K562 (cell line): ENCODE data around the gene ZSCAN22. TPM values are rescaled to one million over a fixed set of nuclear protein-coding genes. Genes with fewer than 3 reads are reported as not detected.

Source experiments
- BDP1 ChIP-seq: IDR thresholded peaks from 3 replicates; pipeline ENCODE4 v1.6.1; 2011; ENCODE audit not compliant: insufficient read length, insufficient read depth
- DMBX1 ChIP-seq: fragments of 250-450 bp; sonication (Bioruptor Pico); IDR thresholded peaks from 2 replicates; pipeline ENCODE4 v1.8.0; 2022; ENCODE audit warnings: inconsistent platforms, mild to moderate bottlenecking, moderate library complexity, borderline replicate concordance
- EHMT2 ChIP-seq: fragments of 450-650 bp; IDR thresholded peaks from 2 replicates; pipeline ENCODE4 v1.6.1; 2018; ENCODE audit warnings: antibody characterized with exemption
- HCFC1 ChIP-seq: IDR thresholded peaks from 2 replicates; pipeline ENCODE4 v1.6.1; 2012; ENCODE audit warnings: low read depth, low read length, improper control_type of control experiment
- MYC ChIP-seq, 2 experiments: fragments of 250-450 bp in 1 of 2; sonication (Bioruptor Pico) in 1 of 2; IDR thresholded peaks; 2 replicates each; pipeline versions ENCODE4 v1.5.1 to v1.6.1; 2012 to 2021; ENCODE audit warnings: low read depth in 2 of 2, borderline replicate concordance in 1 of 2, improper control_type of control experiment in 1 of 2, low read length in 1 of 2, mild to moderate bottlenecking in 1 of 2, moderate library complexity in 1 of 2
- NCOA6 ChIP-seq: fragments of 450-650 bp; IDR thresholded peaks from 2 replicates; pipeline ENCODE4 v1.6.1; 2017; ENCODE audit warnings: mild to moderate bottlenecking
- NFYB ChIP-seq: IDR thresholded peaks from 2 replicates; pipeline ENCODE4 v1.6.1; 2011; ENCODE audit warnings: mild to moderate bottlenecking, moderate library complexity; ENCODE audit not compliant: insufficient read length; ENCODE audit errors: extremely low read depth
- NR1H2 ChIP-seq: sonication (generic); formaldehyde crosslinking; IDR thresholded peaks from 2 replicates; pipeline ENCODE4 v1.4.0; 2020; ENCODE audit warnings: mild to moderate bottlenecking, missing genetic modification reagents
- PHB2 ChIP-seq: fragments of 450-650 bp; IDR thresholded peaks from 2 replicates; pipeline ENCODE4 v1.6.1; 2017; ENCODE audit warnings: low read depth
- POLR2A ChIP-seq: fragments of 450-650 bp; conservative IDR thresholded peaks from 2 replicates; pipeline ENCODE4 v1.6.1; 2016
- POLR2G ChIP-seq: fragments of 200-400 bp; formaldehyde crosslinking; IDR thresholded peaks from 2 replicates; pipeline ENCODE4 v1.6.1; 2017; ENCODE audit warnings: low read depth, mild to moderate bottlenecking, antibody characterized with exemption, low read length, moderate library complexity
- PPARD ChIP-seq: fragments of 250-450 bp; sonication (Bioruptor Pico); IDR thresholded peaks from 2 replicates; pipeline ENCODE4 v1.8.0; 2022; ENCODE audit warnings: inconsistent platforms, mild to moderate bottlenecking, moderate library complexity
- RBM14 ChIP-seq: fragments of 200-400 bp; formaldehyde crosslinking; IDR thresholded peaks from 2 replicates; pipeline ENCODE4 v1.6.1; 2018; ENCODE audit warnings: low read depth, mild to moderate bottlenecking, low read length, moderate library complexity, borderline replicate concordance; ENCODE audit not compliant: insufficient read depth
- RBM34 ChIP-seq: fragments of 200-400 bp; formaldehyde crosslinking; IDR thresholded peaks from 2 replicates; pipeline ENCODE4 v1.6.1; 2018; ENCODE audit warnings: low read length, borderline replicate concordance; ENCODE audit not compliant: insufficient read depth
- RNF219 ChIP-seq: fragments of 250-450 bp; sonication (Bioruptor Pico); IDR thresholded peaks from 2 replicates; pipeline ENCODE4 v1.5.0; 2022; ENCODE audit warnings: mild to moderate bottlenecking
- SAFB ChIP-seq: fragments of 200-400 bp; formaldehyde crosslinking; IDR thresholded peaks from 2 replicates; pipeline ENCODE4 v1.6.1; 2017; ENCODE audit warnings: low read depth, low read length, borderline replicate concordance
- SIX5 ChIP-seq, 2 experiments: IDR thresholded peaks; 2 replicates each; pipeline ENCODE4 v1.6.1; 2011; ENCODE audit warnings: low read length in 2 of 2, borderline replicate concordance in 1 of 2, low read depth in 1 of 2, mild to moderate bottlenecking in 1 of 2, moderate library complexity in 1 of 2; ENCODE audit not compliant: insufficient read depth in 1 of 2
- TGIF2 ChIP-seq: sonication (generic); formaldehyde crosslinking; IDR thresholded peaks from 2 replicates; pipeline ENCODE4 v1.8.1; 2022; ENCODE audit warnings: mild to moderate bottlenecking, missing genetic modification reagents, moderate library complexity
- ZNF347 ChIP-seq: fragments of 450-650 bp; formaldehyde crosslinking; IDR thresholded peaks from 2 replicates; pipeline ENCODE4 v1.4.0; 2020; ENCODE audit warnings: low read depth, mild to moderate bottlenecking, moderate library complexity
- ZSCAN32 ChIP-seq: fragments of 450-650 bp; formaldehyde crosslinking; IDR thresholded peaks from 2 replicates; pipeline ENCODE4 v1.4.0; 2020; ENCODE audit warnings: mild to moderate bottlenecking, moderate library complexity
- polyA plus RNA-seq, 8 experiments: library from polyadenylated mRNA; depleted of rRNA in 4 of 8; stranded (reverse) in 5 of 8; unstranded in 3 of 8; fragments of >200 nt; fragmentation: Nextera tagmentation in 2 of 8; fragmentation: Illumina TruSeq in 1 of 8; extraction: Ambion mirVana in 2 of 8; extraction: Trizol in 1 of 8; gene quantifications; 2 replicates each; pipeline versions ENCODE4 v1.2.1 to v1.2.3, GENCODE V29; 2011 to 2014; ENCODE audit warnings: inconsistent platforms in 1 of 8, missing spikeins in 1 of 8
- total RNA-seq, 7 experiments: library from RNA; depleted of rRNA in 6 of 7; stranded (reverse); fragments of >200 nt in 6 of 7; fragmentation: Illumina TruSeq in 2 of 7; extraction: Trizol in 2 of 7; gene quantifications; 2 replicates each; pipeline versions ENCODE4 v1.2.1 to v1.2.3, GENCODE V29; 2011 to 2021; ENCODE audit warnings: low replicate concordance in 1 of 7
- TF ChIP-seq, protein P1 (sequence below): sonication (generic); formaldehyde crosslinking; IDR thresholded peaks from 2 replicates; pipeline ENCODE4 v1.9.0; 2022; ENCODE audit warnings: mild to moderate bottlenecking, missing genetic modification reagents
- TF ChIP-seq, protein P2 (sequence below), 2 experiments: IDR thresholded peaks; 2 replicates each; pipeline ENCODE4 v1.6.1; 2012; ENCODE audit warnings: improper control_type of control experiment in 2 of 2, low read depth in 2 of 2, low read length in 2 of 2, borderline replicate concordance in 1 of 2

Gene ZSCAN22
- total and polyA plus RNA-seq, 9 of the 15 experiments (the other 6 are each of a cell fraction or from before 2014, with no cell fraction given) = 0.98 to 5.3 (median 3.0) TPM

- TF ChIP-seq SIX5 (IDR thresholded peaks at IDR 0.05; ENCODE audit: borderline replicate concordance in 1 of 2, insufficient read depth in 1 of 2, low read depth in 1 of 2, low read length in 2 of 2) = peak; percentile 30 to 32; a peak in 2 of 4 replicates
- TF ChIP-seq MYC (IDR thresholded peaks at IDR 0.05; ENCODE audit: low read depth, low read length) = peak; percentile 92
- peak; percentile 90; the same call in 1 of the 2 replicates for TF ChIP-seq MYC (CRISPR knock-in tag; IDR thresholded peaks at IDR 0.05; ENCODE audit: borderline replicate concordance, low read depth)
- TF ChIP-seq NR1H2 (CRISPR knock-in tag) = 0 out of 2 replicates have a peak, but pooled peaks have one; percentile 50
- peak; percentile 84 for TF ChIP-seq HCFC1
- TF ChIP-seq ZNF347 = no peak
- TF ChIP-seq PPARD (CRISPR knock-in tag) = no peak
- no peak for TF ChIP-seq EHMT2
- peak; percentile 18; the same call in 1 of the 2 replicates for TF ChIP-seq DMBX1 (CRISPR knock-in tag)
- TF ChIP-seq BDP1 = no peak
- TF ChIP-seq POLR2A = peak; percentile 97
- TF ChIP-seq NCOA6 = no peak
- TF ChIP-seq RBM14 = 0 out of 2 replicates have a peak, but pooled peaks have one; percentile 90
- no peak for TF ChIP-seq TGIF2 (CRISPR knock-in tag)
- TF ChIP-seq ZSCAN32 (CRISPR knock-in tag) = no peak
- TF ChIP-seq RBM34 = no peak
- TF ChIP-seq, protein P1, sequence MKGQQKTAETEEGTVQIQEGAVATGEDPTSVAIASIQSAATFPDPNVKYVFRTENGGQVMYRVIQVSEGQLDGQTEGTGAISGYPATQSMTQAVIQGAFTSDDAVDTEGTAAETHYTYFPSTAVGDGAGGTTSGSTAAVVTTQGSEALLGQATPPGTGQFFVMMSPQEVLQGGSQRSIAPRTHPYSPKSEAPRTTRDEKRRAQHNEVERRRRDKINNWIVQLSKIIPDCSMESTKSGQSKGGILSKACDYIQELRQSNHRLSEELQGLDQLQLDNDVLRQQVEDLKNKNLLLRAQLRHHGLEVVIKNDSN (CRISPR knock-in tag) = peak; percentile 77
- peak; percentile 96 for TF ChIP-seq POLR2G
- no peak for TF ChIP-seq RNF219
- TF ChIP-seq, protein P2, sequence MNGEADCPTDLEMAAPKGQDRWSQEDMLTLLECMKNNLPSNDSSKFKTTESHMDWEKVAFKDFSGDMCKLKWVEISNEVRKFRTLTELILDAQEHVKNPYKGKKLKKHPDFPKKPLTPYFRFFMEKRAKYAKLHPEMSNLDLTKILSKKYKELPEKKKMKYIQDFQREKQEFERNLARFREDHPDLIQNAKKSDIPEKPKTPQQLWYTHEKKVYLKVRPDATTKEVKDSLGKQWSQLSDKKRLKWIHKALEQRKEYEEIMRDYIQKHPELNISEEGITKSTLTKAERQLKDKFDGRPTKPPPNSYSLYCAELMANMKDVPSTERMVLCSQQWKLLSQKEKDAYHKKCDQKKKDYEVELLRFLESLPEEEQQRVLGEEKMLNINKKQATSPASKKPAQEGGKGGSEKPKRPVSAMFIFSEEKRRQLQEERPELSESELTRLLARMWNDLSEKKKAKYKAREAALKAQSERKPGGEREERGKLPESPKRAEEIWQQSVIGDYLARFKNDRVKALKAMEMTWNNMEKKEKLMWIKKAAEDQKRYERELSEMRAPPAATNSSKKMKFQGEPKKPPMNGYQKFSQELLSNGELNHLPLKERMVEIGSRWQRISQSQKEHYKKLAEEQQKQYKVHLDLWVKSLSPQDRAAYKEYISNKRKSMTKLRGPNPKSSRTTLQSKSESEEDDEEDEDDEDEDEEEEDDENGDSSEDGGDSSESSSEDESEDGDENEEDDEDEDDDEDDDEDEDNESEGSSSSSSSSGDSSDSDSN (IDR thresholded peaks at IDR 0.05; ENCODE audit: borderline replicate concordance in 1 of 2, low read depth in 2 of 2, low read length in 2 of 2) = no peak
- TF ChIP-seq SAFB = 0 out of 2 replicates have a peak, but pooled peaks have one; percentile 13
- TF ChIP-seq PHB2 = no peak
- peak; percentile 42 for TF ChIP-seq NFYB
These were observed 60.0 kb downstream of the ZSCAN22 start, which contains the start of gene RPS5 (continued) for GRCh38 chr19:58386576-58387337.
